HepG2 (cell line): Measurements from ENCODE around the gene STOML1. TPM values are rescaled to one million over a fixed set of nuclear protein-coding genes. Genes with fewer than 3 reads are reported as not detected.

Experiments
- ARNT2 ChIP-seq: sonication (generic); formaldehyde crosslinking; IDR thresholded peaks from 2 replicates; pipeline ENCODE4 v1.8.0; 2022; ENCODE audit warnings: mild to moderate bottlenecking, low read depth, missing genetic modification reagents, moderate library complexity
- GMEB1 ChIP-seq: sonication (generic); formaldehyde crosslinking; IDR thresholded peaks from 2 replicates; pipeline ENCODE4 v1.5.1; 2020; ENCODE audit warnings: missing genetic modification reagents, mild to moderate bottlenecking, borderline replicate concordance
- HDAC2 ChIP-seq: sonication (generic); formaldehyde crosslinking; IDR thresholded peaks from 2 replicates; pipeline ENCODE4 v1.4.0; 2020; ENCODE audit warnings: missing genetic modification reagents
- HNRNPK ChIP-seq: fragments of 200-400 bp; formaldehyde crosslinking; IDR thresholded peaks from 2 replicates; pipeline ENCODE4 v1.6.1; 2018; ENCODE audit warnings: low read length, low read depth, moderate library complexity, mild to moderate bottlenecking; ENCODE audit not compliant: poor library complexity, severe bottlenecking
- IRF2 ChIP-seq: IDR thresholded peaks from 2 replicates; pipeline ENCODE4 v1.6.1; 2018; ENCODE audit warnings: missing genetic modification reagents, missing compliant biosample characterization
- ISL2 ChIP-seq: sonication (generic); formaldehyde crosslinking; IDR thresholded peaks from 2 replicates; pipeline ENCODE4 v1.5.0; 2020; ENCODE audit warnings: missing genetic modification reagents
- MAF1 ChIP-seq: sonication (generic); formaldehyde crosslinking; IDR thresholded peaks from 2 replicates; pipeline ENCODE4 v1.5.0; 2020; ENCODE audit warnings: missing genetic modification reagents, borderline replicate concordance
- MTERF4 ChIP-seq: sonication (generic); formaldehyde crosslinking; IDR thresholded peaks from 2 replicates; pipeline ENCODE4 v1.8.0; 2023; ENCODE audit warnings: mild to moderate bottlenecking, missing genetic modification reagents
- NR3C1 ChIP-seq: sonication (generic); formaldehyde crosslinking; IDR thresholded peaks from 2 replicates; pipeline ENCODE4 v1.4.0; 2020; ENCODE audit warnings: missing genetic modification reagents
- PAWR ChIP-seq: sonication (generic); formaldehyde crosslinking; IDR thresholded peaks from 2 replicates; pipeline ENCODE4 v1.4.0; 2020; ENCODE audit warnings: missing genetic modification reagents, mild to moderate bottlenecking, borderline replicate concordance
- PLSCR1 ChIP-seq: sonication (generic); formaldehyde crosslinking; IDR thresholded peaks from 2 replicates; pipeline ENCODE4 v1.5.0; 2020; ENCODE audit warnings: missing genetic modification reagents, mild to moderate bottlenecking, borderline replicate concordance
- POLR2G ChIP-seq: fragments of 200-400 bp; formaldehyde crosslinking; IDR thresholded peaks from 2 replicates; pipeline ENCODE4 v1.6.1; 2018; ENCODE audit warnings: mild to moderate bottlenecking, low read depth, low read length, moderate library complexity
- SP4 ChIP-seq: sonication (generic); formaldehyde crosslinking; IDR thresholded peaks from 2 replicates; pipeline ENCODE4 v1.8.1; 2023; ENCODE audit warnings: mild to moderate bottlenecking, missing genetic modification reagents
- STAT5B ChIP-seq: sonication (generic); formaldehyde crosslinking; IDR thresholded peaks from 2 replicates; pipeline ENCODE4 v1.4.0; 2020; ENCODE audit warnings: missing genetic modification reagents
- ZEB1 ChIP-seq: IDR thresholded peaks from 2 replicates; pipeline ENCODE4 v1.6.1; 2012; ENCODE audit warnings: mild to moderate bottlenecking, low read depth, inconsistent platforms; ENCODE audit not compliant: insufficient replicate concordance
- ZNF24 ChIP-seq: fragments of 450-650 bp; IDR thresholded peaks from 2 replicates; pipeline ENCODE4 v1.6.1; 2017; ENCODE audit warnings: antibody characterized with exemption, mild to moderate bottlenecking
- ZNF337 ChIP-seq: sonication (generic); formaldehyde crosslinking; IDR thresholded peaks from 2 replicates; pipeline ENCODE4 v1.5.1; 2020; ENCODE audit warnings: missing genetic modification reagents, low read depth, mild to moderate bottlenecking, borderline replicate concordance
- ZNF7 ChIP-seq: IDR thresholded peaks from 2 replicates; pipeline ENCODE4 v1.6.1; 2016; ENCODE audit warnings: missing biosample characterization, missing genetic modification reagents
- ZNF850 ChIP-seq: sonication (generic); formaldehyde crosslinking; conservative IDR thresholded peaks from 2 replicates; pipeline ENCODE4 v1.9.0; 2021; ENCODE audit warnings: mild to moderate bottlenecking, missing genetic modification reagents
- ZSCAN9 ChIP-seq: IDR thresholded peaks from 2 replicates; pipeline ENCODE4 v1.6.1; 2016; ENCODE audit warnings: borderline replicate concordance
- polyA plus RNA-seq, 8 experiments: library from polyadenylated mRNA; depleted of rRNA in 3 of 8; stranded (reverse) in 7 of 8; unstranded in 1 of 8; fragments of >200 nt; fragmentation: Illumina TruSeq in 4 of 8; extraction: Trizol in 4 of 8; gene quantifications; 2 replicates each; pipeline versions ENCODE4 v1.2.1 to v1.2.3, GENCODE V29; 2011 to 2016; ENCODE audit warnings: low read depth in 4 of 8, missing spikeins in 1 of 8, mixed read lengths in 1 of 8; ENCODE audit not compliant: insufficient read depth in 1 of 8
- total RNA-seq, 5 experiments: library from RNA; depleted of rRNA; stranded (reverse); fragments of >200 nt; fragmentation: Illumina TruSeq; extraction: Trizol; gene quantifications; 2 replicates each; pipeline ENCODE4 v1.2.3, GENCODE V29; 2016; ENCODE audit warnings: low read depth in 1 of 5
- TF ChIP-seq, protein P1 (sequence below): sonication (generic); formaldehyde crosslinking; IDR thresholded peaks from 2 replicates; pipeline ENCODE4 v1.4.0; 2020; ENCODE audit warnings: mild to moderate bottlenecking, missing genetic modification reagents
- TF ChIP-seq, protein P2 (sequence below): sonication (generic); formaldehyde crosslinking; IDR thresholded peaks from 2 replicates; pipeline ENCODE4 v1.8.1; 2023; ENCODE audit warnings: mild to moderate bottlenecking, missing genetic modification reagents
- TF ChIP-seq, protein P3 (sequence below): sonication (generic); formaldehyde crosslinking; conservative IDR thresholded peaks from 2 replicates; pipeline ENCODE4 v1.8.1; 2023; ENCODE audit warnings: missing genetic modification reagents

The STOML1 gene
- total and polyA plus RNA-seq, 2 of the 13 experiments (the other 11 are each of a cell fraction or from before 2014, with no cell fraction given): 3.5 to 3.7 TPM

GRCh38 chr15:73991726-73992593 lies at the start of gene STOML1 (continued):
- no peak for TF ChIP-seq ZNF850
- TF ChIP-seq NR3C1 (CRISPR knock-in tag): no peak
- TF ChIP-seq MTERF4 (CRISPR knock-in tag): peak; percentile 73; the same call in 1 of the 2 replicates
- TF ChIP-seq ZEB1: no peak
- TF ChIP-seq, protein P1, sequence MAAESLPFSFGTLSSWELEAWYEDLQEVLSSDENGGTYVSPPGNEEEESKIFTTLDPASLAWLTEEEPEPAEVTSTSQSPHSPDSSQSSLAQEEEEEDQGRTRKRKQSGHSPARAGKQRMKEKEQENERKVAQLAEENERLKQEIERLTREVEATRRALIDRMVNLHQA (CRISPR knock-in tag): no peak
- TF ChIP-seq STAT5B (CRISPR knock-in tag): no peak
- TF ChIP-seq, protein P2, sequence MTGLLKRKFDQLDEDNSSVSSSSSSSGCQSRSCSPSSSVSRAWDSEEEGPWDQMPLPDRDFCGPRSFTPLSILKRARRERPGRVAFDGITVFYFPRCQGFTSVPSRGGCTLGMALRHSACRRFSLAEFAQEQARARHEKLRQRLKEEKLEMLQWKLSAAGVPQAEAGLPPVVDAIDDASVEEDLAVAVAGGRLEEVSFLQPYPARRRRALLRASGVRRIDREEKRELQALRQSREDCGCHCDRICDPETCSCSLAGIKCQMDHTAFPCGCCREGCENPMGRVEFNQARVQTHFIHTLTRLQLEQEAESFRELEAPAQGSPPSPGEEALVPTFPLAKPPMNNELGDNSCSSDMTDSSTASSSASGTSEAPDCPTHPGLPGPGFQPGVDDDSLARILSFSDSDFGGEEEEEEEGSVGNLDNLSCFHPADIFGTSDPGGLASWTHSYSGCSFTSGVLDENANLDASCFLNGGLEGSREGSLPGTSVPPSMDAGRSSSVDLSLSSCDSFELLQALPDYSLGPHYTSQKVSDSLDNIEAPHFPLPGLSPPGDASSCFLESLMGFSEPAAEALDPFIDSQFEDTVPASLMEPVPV (CRISPR knock-in tag): no peak
- 0 out of 2 replicates have a peak, but pooled peaks have one; percentile 45 for TF ChIP-seq ZNF24
- no peak for TF ChIP-seq ZSCAN9
- TF ChIP-seq HDAC2 (CRISPR knock-in tag): no peak
- TF ChIP-seq IRF2 (CRISPR knock-in tag): peak; percentile 55; the same call in 1 of the 2 replicates
- peak; percentile 47; the same call in 1 of the 2 replicates for TF ChIP-seq ARNT2 (CRISPR knock-in tag)
- TF ChIP-seq SP4 (CRISPR knock-in tag): peak; percentile 84
- no peak for TF ChIP-seq ZNF337 (CRISPR knock-in tag)
- TF ChIP-seq GMEB1 (CRISPR knock-in tag): peak; percentile 87
- no peak for TF ChIP-seq ZNF7 (CRISPR knock-in tag)
- no peak for TF ChIP-seq MAF1 (CRISPR knock-in tag)
- peak; percentile 64 for TF ChIP-seq POLR2G
- no peak for TF ChIP-seq ISL2
- no peak for TF ChIP-seq PAWR (CRISPR knock-in tag)
- TF ChIP-seq, protein P3, sequence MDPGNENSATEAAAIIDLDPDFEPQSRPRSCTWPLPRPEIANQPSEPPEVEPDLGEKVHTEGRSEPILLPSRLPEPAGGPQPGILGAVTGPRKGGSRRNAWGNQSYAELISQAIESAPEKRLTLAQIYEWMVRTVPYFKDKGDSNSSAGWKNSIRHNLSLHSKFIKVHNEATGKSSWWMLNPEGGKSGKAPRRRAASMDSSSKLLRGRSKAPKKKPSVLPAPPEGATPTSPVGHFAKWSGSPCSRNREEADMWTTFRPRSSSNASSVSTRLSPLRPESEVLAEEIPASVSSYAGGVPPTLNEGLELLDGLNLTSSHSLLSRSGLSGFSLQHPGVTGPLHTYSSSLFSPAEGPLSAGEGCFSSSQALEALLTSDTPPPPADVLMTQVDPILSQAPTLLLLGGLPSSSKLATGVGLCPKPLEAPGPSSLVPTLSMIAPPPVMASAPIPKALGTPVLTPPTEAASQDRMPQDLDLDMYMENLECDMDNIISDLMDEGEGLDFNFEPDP (CRISPR knock-in tag): no peak
- peak; percentile 49 for TF ChIP-seq HNRNPK
- no peak for TF ChIP-seq PLSCR1 (CRISPR knock-in tag)
